Lower lobe of right lung (tissue), 2 donors: ENCODE measurements around the gene MED13L. TPM values are rescaled to one million over a fixed set of nuclear protein-coding genes. Genes with fewer than 3 reads are reported as not detected.

Source experiments
- ATAC-seq, 2 donors: fragments of 200-7000 bp; cut with Tn5 transposase; one replicate each; pipeline ENCODE4 v1.9.1; 2020 to 2022; ENCODE audit warnings: mild to moderate bottlenecking in 2 of 2, moderate library complexity in 2 of 2
- DNase-seq: peaks from one replicate; pipeline ENCODE4 v3.0.0-alpha.2; 2020
- H3K27ac ChIP-seq: fragments of 200-600 bp; one replicate; pipeline ENCODE4 v1.8.0; 2022
- H3K27me3 ChIP-seq: fragments of 200-600 bp; one replicate; pipeline ENCODE4 v1.8.0; 2022; ENCODE audit warnings: low read depth
- H3K36me3 ChIP-seq: fragments of 200-600 bp; one replicate; pipeline ENCODE4 v1.8.0; 2022; ENCODE audit warnings: mild to moderate bottlenecking
- H3K4me1 ChIP-seq: fragments of 200-600 bp; one replicate; pipeline ENCODE4 v1.8.0; 2022
- H3K4me3 ChIP-seq: fragments of 200-600 bp; one replicate; pipeline ENCODE4 v1.8.0; 2022; ENCODE audit warnings: mild to moderate bottlenecking
- H3K9me3 ChIP-seq: fragments of 200-600 bp; one replicate; pipeline ENCODE4 v1.8.0; 2022
- intact Hi-C: fragments of 100-400 bp; cut with DNase I; formaldehyde crosslinking; loops from one replicate; pipeline ENCODE4 v1.11.0; 2022
- total RNA-seq: library from RNA; stranded (reverse); fragmentation: NEBNext Ultra II Directional; extraction: Animal tissue kit (Norgen Biotek cat#: 25700); gene quantifications from one replicate; pipeline ENCODE4 v1.2.1, GENCODE V29; 2021
- TF ChIP-seq, protein P1 (sequence below): fragments of 200-600 bp; IDR thresholded peaks from one replicate; pipeline ENCODE4 v1.8.0; 2022; ENCODE audit warnings: antibody characterized with exemption, mild to moderate bottlenecking
- donor health status: DM: no; HTN: yes; CAD: no; lungs with severe emphysema.

Gene MED13L
- total RNA-seq, 1 donor from 2014 or later, result 148 TPM

DNA sequence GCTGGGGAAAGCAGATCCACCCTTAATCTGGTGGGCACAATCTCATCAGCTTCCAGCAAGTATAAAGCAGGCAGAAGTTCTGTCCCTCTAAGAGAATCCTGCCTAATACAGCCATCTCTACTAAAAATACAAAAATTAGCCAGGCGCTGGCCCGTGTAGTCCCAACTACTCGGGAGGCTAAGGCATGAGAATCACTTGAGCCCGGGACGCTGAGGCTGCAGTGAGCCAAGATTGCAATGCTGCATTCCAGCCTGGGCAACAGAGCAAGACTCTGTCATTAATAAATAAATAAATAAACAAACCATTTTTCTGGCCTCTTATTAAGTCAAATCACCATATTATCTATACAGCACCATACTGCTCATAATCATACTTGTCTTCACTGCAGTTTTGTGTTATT is 111.2 kb downstream of the MED13L start:
- no peaks in the 10 kb centered on the region for H3K9me3 ChIP-seq

DNA sequence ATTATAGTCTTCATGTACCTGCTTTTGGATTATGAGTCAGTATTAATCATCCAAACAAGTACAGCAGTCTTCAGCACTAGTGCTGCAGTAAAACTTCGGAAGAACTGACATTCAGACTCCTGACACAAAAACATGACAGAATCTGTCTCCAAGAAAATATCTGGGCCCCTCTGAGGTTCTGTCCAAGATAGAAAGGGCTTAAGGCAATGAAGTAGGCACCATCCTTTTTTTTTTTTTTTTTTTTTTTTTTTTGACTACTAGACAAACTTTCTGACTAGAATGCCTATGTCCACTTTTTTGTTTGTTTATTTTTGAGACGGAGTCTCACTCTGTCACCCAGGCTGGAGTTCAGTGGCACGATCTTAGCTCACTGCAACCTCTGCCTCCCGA is 112.5 kb downstream of the MED13L start:
- no peaks in the 10 kb centered on the region for H3K36me3 ChIP-seq
- no peak overlapping the region for H3K4me3 ChIP-seq
- H3K27me3 ChIP-seq, result no peaks in the 10 kb centered on the region
- ATAC-seq (peak in 1 of 2 donors; percentile 71), DNase-seq (no peak)
- no peak overlapping the region for H3K27ac ChIP-seq
- peaks cover 20% of the 10 kb centered on the region for H3K4me1 ChIP-seq
- TF ChIP-seq, protein P1, sequence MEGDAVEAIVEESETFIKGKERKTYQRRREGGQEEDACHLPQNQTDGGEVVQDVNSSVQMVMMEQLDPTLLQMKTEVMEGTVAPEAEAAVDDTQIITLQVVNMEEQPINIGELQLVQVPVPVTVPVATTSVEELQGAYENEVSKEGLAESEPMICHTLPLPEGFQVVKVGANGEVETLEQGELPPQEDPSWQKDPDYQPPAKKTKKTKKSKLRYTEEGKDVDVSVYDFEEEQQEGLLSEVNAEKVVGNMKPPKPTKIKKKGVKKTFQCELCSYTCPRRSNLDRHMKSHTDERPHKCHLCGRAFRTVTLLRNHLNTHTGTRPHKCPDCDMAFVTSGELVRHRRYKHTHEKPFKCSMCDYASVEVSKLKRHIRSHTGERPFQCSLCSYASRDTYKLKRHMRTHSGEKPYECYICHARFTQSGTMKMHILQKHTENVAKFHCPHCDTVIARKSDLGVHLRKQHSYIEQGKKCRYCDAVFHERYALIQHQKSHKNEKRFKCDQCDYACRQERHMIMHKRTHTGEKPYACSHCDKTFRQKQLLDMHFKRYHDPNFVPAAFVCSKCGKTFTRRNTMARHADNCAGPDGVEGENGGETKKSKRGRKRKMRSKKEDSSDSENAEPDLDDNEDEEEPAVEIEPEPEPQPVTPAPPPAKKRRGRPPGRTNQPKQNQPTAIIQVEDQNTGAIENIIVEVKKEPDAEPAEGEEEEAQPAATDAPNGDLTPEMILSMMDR, result no peak
- intact Hi-C loops, result no loop called here
- H3K9me3 ChIP-seq, result no peaks in the 10 kb centered on the region

More for the DNA sequence above, 111.2 kb downstream of the MED13L start:
- intact Hi-C loops, result no loop called here
- Histone ChIP-seq H3K27ac (no peak overlapping the region), H3K36me3 (no peaks in the 10 kb centered on the region), H3K4me1 (peaks cover 24% of the 10 kb centered on the region), H3K4me3 (no peak overlapping the region), H3K27me3 (no peaks in the 10 kb centered on the region)
- ATAC-seq (peak in 1 of 2 donors; percentile 31), DNase-seq (no peak)
- TF ChIP-seq, protein P1, result no peak

DNA sequence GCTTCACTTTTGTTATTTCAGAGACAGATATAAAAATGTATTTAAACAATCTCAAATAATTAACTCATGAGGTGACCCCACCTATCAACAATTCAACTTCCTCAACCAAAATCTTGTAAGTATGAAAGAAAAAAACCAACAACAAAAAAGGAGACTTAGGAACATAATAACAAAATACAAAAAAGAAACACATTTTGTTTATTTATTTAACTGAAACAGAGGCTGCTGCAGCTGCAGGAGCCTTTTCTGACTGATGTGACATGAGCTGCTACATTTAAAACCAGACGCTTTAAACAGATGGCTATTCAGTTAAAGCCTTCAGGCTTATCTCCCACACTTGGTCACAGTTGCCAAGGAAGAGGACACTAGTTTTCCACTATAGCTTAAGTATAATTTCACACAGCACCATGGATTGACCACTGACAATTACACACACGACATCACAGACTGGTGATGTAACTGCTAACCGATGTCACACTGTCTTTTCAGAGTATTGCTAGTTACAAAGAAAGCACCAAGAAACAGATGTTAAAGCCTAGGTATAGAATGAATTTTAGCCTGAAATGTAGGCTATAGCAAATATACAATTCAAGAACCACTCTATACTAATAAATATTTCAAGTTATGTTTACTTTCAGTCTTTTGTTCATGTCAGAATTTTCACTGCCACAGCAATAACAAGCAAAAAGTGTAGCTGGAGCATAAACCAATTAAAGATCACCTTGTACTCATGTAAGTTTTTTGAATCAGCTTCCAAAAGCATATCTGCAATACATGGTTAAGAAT is 113.0 kb downstream of the MED13L start:
- DNase-seq (no peak), ATAC-seq (peak in 1 of 2 donors; percentile 31)
- no peaks in the 10 kb centered on the region for H3K27me3 ChIP-seq
- no peaks in the 10 kb centered on the region for H3K36me3 ChIP-seq
- H3K27ac ChIP-seq, result no peak overlapping the region
- H3K4me3 ChIP-seq, result no peak overlapping the region
- intact Hi-C loops, result no loop called here
- peaks cover 26% of the 10 kb centered on the region for H3K4me1 ChIP-seq
- TF ChIP-seq, protein P1, result no peak
- H3K9me3 ChIP-seq, result no peaks in the 10 kb centered on the region

DNA sequence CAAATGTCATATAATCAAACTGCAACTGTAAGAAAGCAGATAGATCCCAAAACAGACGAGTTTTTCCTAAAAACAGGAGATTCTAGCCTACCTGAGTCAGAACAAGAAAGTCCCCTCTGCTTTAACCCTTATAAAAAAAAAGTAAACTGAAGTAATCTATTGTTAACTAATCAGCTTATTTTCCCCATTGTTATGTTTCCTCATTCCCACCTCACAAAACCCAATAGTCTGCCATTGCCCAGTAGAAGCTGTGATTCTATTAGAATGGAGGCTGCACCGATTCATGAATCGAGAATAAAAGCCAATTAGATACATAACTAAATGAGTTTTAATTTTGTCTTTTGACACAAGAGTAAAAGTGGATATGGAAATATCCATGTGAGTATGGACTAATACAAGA is 115.4 kb downstream of the MED13L start:
- no peaks in the 10 kb centered on the region for H3K27me3 ChIP-seq
- TF ChIP-seq, protein P1, result no peak
- DNase-seq, result no peak
- intact Hi-C loops, result no loop called here
- no peak overlapping the region for H3K27ac ChIP-seq
- no peaks in the 10 kb centered on the region for H3K36me3 ChIP-seq
- no peak for ATAC-seq
- no peak overlapping the region for H3K4me3 ChIP-seq
- no peaks in the 10 kb centered on the region for H3K9me3 ChIP-seq
- peaks cover 44% of the 10 kb centered on the region for H3K4me1 ChIP-seq

DNA sequence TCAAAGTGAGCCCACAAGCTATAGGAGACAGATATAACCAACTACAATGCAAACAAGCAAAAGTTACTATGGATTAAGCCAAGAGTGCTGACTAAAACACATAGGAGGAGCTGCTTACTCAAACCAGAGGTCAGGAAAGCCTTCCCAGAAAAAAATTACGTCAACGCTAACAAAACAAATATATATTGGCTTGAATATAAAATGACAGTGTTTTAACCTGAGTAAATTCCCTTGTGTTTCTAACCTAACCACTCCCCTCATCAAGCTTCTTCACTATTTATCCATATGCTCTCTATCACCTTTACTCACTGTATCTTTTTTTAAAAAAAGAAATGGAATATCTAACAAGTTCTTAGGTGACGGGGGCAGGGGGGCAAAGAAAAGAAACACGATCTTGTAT is 115.9 kb downstream of the MED13L start:
- no peaks in the 10 kb centered on the region for H3K36me3 ChIP-seq
- DNase-seq (no peak), ATAC-seq (no peak)
- H3K27me3 ChIP-seq, result no peaks in the 10 kb centered on the region
- no peak overlapping the region for H3K4me3 ChIP-seq
- TF ChIP-seq, protein P1, result no peak
- peaks cover 44% of the 10 kb centered on the region for H3K4me1 ChIP-seq
- no peaks in the 10 kb centered on the region for H3K9me3 ChIP-seq
- no peak overlapping the region for H3K27ac ChIP-seq
- intact Hi-C loops, result no loop called here
